Muscle of back (tissue), 13 donors: Measurements from ENCODE around the gene EEF1G. TPM values are rescaled to one million over a fixed set of nuclear protein-coding genes. Genes with fewer than 3 reads are reported as not detected.
"Not testable (repeated sequence)": the region's sequence is repeated elsewhere in the genome, so short reads cannot be mapped to it uniquely, and the experiment has no call there.

ENCODE experiments used
- DNase-seq, 3 donors: peaks; one replicate each; pipeline versions ENCODE4 v3.0.0 to v3.0.0-alpha.2; 2013
- long read RNA-seq, 9 donors: transcript quantifications; one replicate each; lab custom pipeline, GENCODE V29; 2026
- polyA plus RNA-seq, 10 donors: library from polyadenylated mRNA; unstranded; fragments of 120-200 nt; gene quantifications; one replicate each; pipeline ENCODE4 v1.2.1, GENCODE V29; 2013; ENCODE audit not compliant: insufficient read length in 10 of 10

EEF1G gene, protein sequence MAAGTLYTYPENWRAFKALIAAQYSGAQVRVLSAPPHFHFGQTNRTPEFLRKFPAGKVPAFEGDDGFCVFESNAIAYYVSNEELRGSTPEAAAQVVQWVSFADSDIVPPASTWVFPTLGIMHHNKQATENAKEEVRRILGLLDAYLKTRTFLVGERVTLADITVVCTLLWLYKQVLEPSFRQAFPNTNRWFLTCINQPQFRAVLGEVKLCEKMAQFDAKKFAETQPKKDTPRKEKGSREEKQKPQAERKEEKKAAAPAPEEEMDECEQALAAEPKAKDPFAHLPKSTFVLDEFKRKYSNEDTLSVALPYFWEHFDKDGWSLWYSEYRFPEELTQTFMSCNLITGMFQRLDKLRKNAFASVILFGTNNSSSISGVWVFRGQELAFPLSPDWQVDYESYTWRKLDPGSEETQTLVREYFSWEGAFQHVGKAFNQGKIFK
- 1,000 to 10,000 TPM; 2,727 to 3,805 (median 3,280) TPM for polyA plus RNA-seq
- long read RNA-seq, donor 1, transcript EEF1G-201 (10 exons, 1,523 nt), result major isoform, 1,154 of 1,915 reads
- long read RNA-seq, donor 1, transcript EEF1G-203 (9 exons, 2,496 nt), result minor isoform, 136 of 1,915 reads
- long read RNA-seq, donor 1, partial matches to known transcripts, result 613 of 1,915 reads
- long read RNA-seq, donor 1, other reads (novel, unspliced or antisense), result 12 of 1,915 reads
- long read RNA-seq, donor 2, transcript EEF1G-203 (9 exons, 2,496 nt), result minor isoform, 145 of 1,591 reads
- long read RNA-seq, donor 2, transcript EEF1G-201 (10 exons, 1,523 nt), result major isoform, 886 of 1,591 reads
- long read RNA-seq, donor 2, partial matches to known transcripts, result 555 of 1,591 reads
- long read RNA-seq, donor 2, other reads (novel, unspliced or antisense), result 5 of 1,591 reads
- long read RNA-seq, donor 3, result 0 reads
- long read RNA-seq, donor 4, transcript EEF1G-201 (10 exons, 1,523 nt), result major isoform, 859 of 1,290 reads
- long read RNA-seq, donor 4, transcript EEF1G-203 (9 exons, 2,496 nt), result minor isoform, 86 of 1,290 reads
- long read RNA-seq, donor 4, partial matches to known transcripts, result 340 of 1,290 reads
- long read RNA-seq, donor 4, other reads (novel, unspliced or antisense), result 5 of 1,290 reads
- long read RNA-seq, donor 5, transcript EEF1G-201 (10 exons, 1,523 nt), result major isoform, 1,044 of 2,305 reads
- long read RNA-seq, donor 5, transcript EEF1G-203 (9 exons, 2,496 nt), result minor isoform, 363 of 2,305 reads
- long read RNA-seq, donor 5, partial matches to known transcripts, result 857 of 2,305 reads
- long read RNA-seq, donor 5, other reads (novel, unspliced or antisense), result 41 of 2,305 reads
- long read RNA-seq, donor 6, transcript EEF1G-203 (9 exons, 2,496 nt), result minor isoform, 153 of 2,011 reads
- long read RNA-seq, donor 6, transcript EEF1G-201 (10 exons, 1,523 nt), result major isoform, 1,218 of 2,011 reads
- long read RNA-seq, donor 6, partial matches to known transcripts, result 626 of 2,011 reads
- long read RNA-seq, donor 6, other reads (novel, unspliced or antisense), result 14 of 2,011 reads
- long read RNA-seq, donor 7, transcript EEF1G-201 (10 exons, 1,523 nt), result major isoform, 899 of 1,420 reads
- long read RNA-seq, donor 7, transcript EEF1G-203 (9 exons, 2,496 nt), result minor isoform, 94 of 1,420 reads
- long read RNA-seq, donor 7, partial matches to known transcripts, result 427 of 1,420 reads
- long read RNA-seq, donor 7, other reads (novel, unspliced or antisense), result 0 of 1,420 reads
- long read RNA-seq, donor 8, transcript EEF1G-203 (9 exons, 2,496 nt), result minor isoform, 63 of 939 reads
- long read RNA-seq, donor 8, transcript EEF1G-201 (10 exons, 1,523 nt), result major isoform, 529 of 939 reads
- long read RNA-seq, donor 8, partial matches to known transcripts, result 337 of 939 reads
- long read RNA-seq, donor 8, other reads (novel, unspliced or antisense), result 10 of 939 reads
- long read RNA-seq, donor 9, transcript EEF1G-201 (10 exons, 1,523 nt), result major isoform, 120 of 272 reads
- long read RNA-seq, donor 9, transcript EEF1G-203 (9 exons, 2,496 nt), result minor isoform, 45 of 272 reads
- long read RNA-seq, donor 9, partial matches to known transcripts, result 107 of 272 reads
- long read RNA-seq, donor 9, other reads (novel, unspliced or antisense), result 0 of 272 reads

DNA sequence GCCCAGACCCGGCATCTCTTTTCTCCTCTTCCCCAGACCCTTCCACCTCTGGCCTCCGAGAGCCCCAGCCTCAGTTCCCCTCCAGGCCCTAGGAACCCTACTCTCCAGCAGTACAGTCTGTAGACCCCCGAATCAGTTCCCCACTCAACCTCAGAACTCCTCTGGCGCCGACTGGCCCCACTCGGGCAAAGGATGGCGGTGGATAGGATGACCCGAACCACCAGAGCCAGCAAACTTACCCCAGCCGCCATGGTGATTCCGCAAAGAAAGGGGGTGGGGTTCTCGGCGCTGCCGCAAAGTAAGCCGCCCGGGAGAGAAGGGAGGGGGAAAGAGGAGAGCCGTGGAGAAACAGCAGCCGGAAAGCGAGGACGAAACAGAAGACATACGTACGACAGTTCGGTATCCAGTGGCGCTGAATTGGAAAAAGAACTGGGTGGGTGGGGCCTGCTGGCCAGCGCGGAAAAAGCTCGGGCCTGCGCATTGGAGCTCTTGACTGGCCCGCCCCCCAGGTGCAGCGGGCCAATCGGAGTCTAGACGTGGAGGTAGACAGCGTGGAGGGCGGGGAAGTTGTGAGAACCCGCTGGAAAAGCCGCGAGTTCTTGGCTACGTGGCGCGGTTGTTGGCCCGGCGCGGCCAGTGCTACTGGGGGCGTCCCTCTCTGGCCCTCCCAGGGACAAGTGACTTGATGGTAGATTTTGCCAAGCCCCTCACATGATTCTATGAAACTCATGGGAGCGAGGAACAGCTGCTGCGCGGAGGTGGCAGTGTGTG lies at the start of gene EEF1G:
TSS of gene EEF1G (minus strand) at position 300 of the 771 bp plus-strand sequence. CDS start at position 251, 49 bp downstream.
- DNase-seq, result peak; percentile 99 to 100 (median 100)

GRCh38 chr11:62622476-62623089 lies 48.9 kb upstream of the EEF1G start:
- no peak for DNase-seq

- peak; percentile 94 to 98 (median 96) for DNase-seq
These were observed 48.1 kb upstream of the EEF1G start, which contains the start of gene B3GAT3 for GRCh38 chr11:62621567-62622470. TSS of gene B3GAT3 (minus strand) at chr11:62621986. CDS start at chr11:62621947, 39 bp downstream.

DNA sequence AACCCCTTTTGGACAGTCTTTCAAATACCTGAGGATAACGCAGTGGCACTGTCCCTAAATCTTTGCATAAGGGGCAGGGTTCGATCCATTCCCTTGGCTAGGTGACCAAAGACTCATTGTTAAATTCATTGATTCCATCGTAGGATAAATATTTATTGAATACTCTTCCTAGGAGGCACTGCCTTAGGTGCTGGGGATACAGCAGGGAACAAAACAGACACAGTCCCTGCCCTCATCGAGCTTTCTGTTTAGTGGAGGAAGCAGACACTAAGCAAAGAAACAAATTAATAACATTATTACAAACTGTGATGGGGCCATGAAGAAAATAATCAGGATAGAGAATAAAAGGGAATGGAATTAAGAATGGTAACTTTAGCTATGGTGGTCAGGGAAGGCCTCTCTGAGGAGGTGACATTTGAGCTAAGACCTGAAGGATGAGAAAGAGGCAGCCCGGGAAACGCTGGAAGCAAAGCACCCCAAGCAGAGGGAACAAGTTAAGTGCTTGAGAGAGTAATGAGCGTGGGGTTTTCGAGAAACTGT lies 47.4 kb upstream of the EEF1G start:
- no peak for DNase-seq

GRCh38 chr11:62616957-62617356 lies 43.3 kb upstream of the EEF1G start:
- not testable (repeated sequence) for DNase-seq

GRCh38 chr11:62615521-62615920 lies 41.8 kb upstream of the EEF1G start:
- no peak for DNase-seq

- DNase-seq, result no peak
These were observed 40.6 kb upstream of the EEF1G start for GRCh38 chr11:62614275-62614674.

- peak in 1 of 3 donors; percentile 53 for DNase-seq
These were observed 39.6 kb upstream of the EEF1G start for GRCh38 chr11:62613291-62613778.

GRCh38 chr11:62612366-62613290 lies 38.9 kb upstream of the EEF1G start, which contains the start of the genes EML3 and ROM1:
TSS of gene EML3 (minus strand) at chr11:62612775. CDS start at chr11:62612457, 318 bp downstream.
TSS of gene ROM1 (plus strand) at chr11:62613257. CDS start at chr11:62613282, 25 bp downstream.
- DNase-seq, result peak; percentile 77 to 94 (median 90)

DNA sequence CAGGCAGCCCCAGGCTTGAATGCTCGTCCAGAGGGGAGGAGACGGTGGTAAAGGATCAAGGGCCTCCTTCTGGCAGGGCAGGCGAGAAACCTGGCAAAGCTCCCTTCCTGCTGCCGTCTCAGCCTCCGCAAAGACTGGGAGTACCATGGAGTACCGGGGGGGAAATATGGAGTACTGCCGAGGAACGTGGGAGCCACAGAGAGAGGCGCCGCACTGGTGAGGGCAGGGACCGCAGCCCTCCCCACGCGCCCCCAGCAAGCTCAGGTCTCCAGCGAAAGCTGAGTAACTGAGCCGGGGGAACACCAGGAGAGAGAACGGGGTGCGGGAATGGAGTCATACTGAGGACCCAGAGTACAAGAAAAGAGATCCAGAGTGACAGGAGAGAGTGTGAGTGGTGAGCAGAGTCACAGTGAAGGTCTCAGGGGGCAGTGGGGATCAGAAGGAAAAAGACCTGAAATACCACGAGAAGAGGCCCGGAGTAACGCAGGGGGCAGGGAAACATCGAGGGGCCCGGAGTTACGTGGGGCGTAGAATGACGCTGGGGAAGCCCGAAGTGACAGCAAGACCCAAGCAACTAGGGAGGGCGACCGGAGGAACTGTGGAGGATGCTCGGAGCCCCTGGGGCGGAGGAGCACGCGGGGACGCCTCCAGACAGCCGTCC lies 38.1 kb upstream of the EEF1G start:
- DNase-seq, result peak in 1 of 3 donors; percentile 80

GRCh38 chr11:62610814-62611704 lies 37.4 kb upstream of the EEF1G start:
- no peak for DNase-seq

DNA sequence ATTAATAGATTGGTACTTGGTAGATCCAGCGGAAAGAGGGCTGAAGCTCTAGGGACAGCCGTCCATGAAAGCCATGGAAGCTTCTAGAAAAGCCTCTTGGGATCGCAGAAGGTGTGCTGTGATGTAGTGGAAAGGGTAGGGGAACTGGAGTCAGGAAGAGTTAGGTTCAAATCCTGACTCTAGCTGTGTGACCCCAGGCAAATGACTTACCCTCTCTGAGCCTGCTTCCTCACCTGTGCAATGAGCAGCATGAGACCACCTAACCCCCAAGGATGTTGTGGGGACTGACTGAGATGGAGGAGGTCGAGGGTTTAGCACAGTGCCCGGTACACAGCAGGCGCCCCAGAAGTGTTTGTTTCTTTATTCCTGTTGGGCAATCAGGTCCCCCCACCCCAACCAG lies 36.7 kb upstream of the EEF1G start:
- no peak for DNase-seq

DNA sequence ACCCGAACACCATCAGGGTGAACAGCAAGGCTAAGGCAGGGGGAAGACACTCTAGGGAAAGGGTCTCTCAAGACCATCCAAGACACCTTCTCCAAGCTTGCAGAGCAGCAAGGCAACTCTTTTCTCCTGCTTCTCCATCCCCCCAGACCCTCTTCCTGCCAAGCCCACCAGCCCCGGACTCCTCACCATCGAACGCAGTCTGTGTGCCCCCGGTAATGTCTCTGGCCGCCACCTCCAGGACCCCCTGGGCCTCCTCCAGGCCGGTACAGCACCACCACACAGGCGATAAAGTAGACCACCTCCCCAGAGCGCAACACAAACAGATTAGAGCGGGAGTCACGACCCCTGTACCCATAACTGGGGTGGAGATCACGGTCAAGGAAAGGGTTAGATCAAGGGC lies 35.1 kb upstream of the EEF1G start:
- DNase-seq, result no peak

GRCh38 chr11:62607714-62608113 lies 34.0 kb upstream of the EEF1G start:
- DNase-seq, result no peak
